HL-60 (cell line): ENCODE measurements around the gene GLYATL3.

ENCODE experiments used
- DNase-seq, 2 experiments: peaks; one replicate each; pipeline ENCODE4 v3.0.0-alpha.2; 2010 to 2020; ENCODE audit warnings: low read depth in 1 of 2, low spot score in 1 of 2
- H3K27ac ChIP-seq: fragments of 250-450 bp; sonication (Bioruptor Pico); replicated peaks from 2 replicates; pipeline ENCODE4 v1.5.1; 2020; ENCODE audit warnings: mild to moderate bottlenecking, moderate library complexity
- H3K27me3 ChIP-seq: fragments of 250-450 bp; sonication (Bioruptor Pico); 2 replicates; pipeline ENCODE4 v1.5.1; 2021; ENCODE audit warnings: mild to moderate bottlenecking, moderate library complexity; ENCODE audit not compliant: insufficient read depth, poor library complexity, severe bottlenecking
- H3K4me3 ChIP-seq: replicated peaks from 2 replicates; pipeline ENCODE4 v1.5.1; 2011; ENCODE audit warnings: mild to moderate bottlenecking, control low read depth, low read length; ENCODE audit not compliant: insufficient read depth
- GABPA ChIP-seq: IDR thresholded peaks from 2 replicates; pipeline ENCODE4 v1.6.1; 2012; ENCODE audit warnings: low read depth
- POLR2AphosphoS5 ChIP-seq: IDR thresholded peaks from 2 replicates; pipeline ENCODE4 v1.6.1; 2012; ENCODE audit warnings: low read depth
- REST ChIP-seq: IDR thresholded peaks from 2 replicates; pipeline ENCODE4 v1.6.1; 2012; ENCODE audit warnings: low read depth; ENCODE audit not compliant: insufficient replicate concordance
- SPI1 ChIP-seq: IDR thresholded peaks from 2 replicates; pipeline ENCODE4 v1.6.1; 2012; ENCODE audit warnings: low read depth, mild to moderate bottlenecking, borderline replicate concordance
- TF ChIP-seq, protein P1 (sequence below): IDR thresholded peaks from one replicate; pipeline ENCODE4 v1.5.1; 2011; ENCODE audit warnings: low read length, control low read depth, inconsistent platforms; ENCODE audit not compliant: insufficient read depth

GLYATL3 gene

GRCh38 chr6:49557177-49557576 lies 57.5 kb downstream of the GLYATL3 start:
- no peaks in the 10 kb centered on the region for H3K27me3 ChIP-seq
- TF ChIP-seq SPI1 (no peak), REST (no peak), GABPA (no peak), POLR2AphosphoS5 (no peak)
- TF ChIP-seq, protein P1, sequence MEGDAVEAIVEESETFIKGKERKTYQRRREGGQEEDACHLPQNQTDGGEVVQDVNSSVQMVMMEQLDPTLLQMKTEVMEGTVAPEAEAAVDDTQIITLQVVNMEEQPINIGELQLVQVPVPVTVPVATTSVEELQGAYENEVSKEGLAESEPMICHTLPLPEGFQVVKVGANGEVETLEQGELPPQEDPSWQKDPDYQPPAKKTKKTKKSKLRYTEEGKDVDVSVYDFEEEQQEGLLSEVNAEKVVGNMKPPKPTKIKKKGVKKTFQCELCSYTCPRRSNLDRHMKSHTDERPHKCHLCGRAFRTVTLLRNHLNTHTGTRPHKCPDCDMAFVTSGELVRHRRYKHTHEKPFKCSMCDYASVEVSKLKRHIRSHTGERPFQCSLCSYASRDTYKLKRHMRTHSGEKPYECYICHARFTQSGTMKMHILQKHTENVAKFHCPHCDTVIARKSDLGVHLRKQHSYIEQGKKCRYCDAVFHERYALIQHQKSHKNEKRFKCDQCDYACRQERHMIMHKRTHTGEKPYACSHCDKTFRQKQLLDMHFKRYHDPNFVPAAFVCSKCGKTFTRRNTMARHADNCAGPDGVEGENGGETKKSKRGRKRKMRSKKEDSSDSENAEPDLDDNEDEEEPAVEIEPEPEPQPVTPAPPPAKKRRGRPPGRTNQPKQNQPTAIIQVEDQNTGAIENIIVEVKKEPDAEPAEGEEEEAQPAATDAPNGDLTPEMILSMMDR: no peak
- no peak overlapping the region for H3K4me3 ChIP-seq
- no peak overlapping the region for H3K27ac ChIP-seq
- no peak for DNase-seq

GRCh38 chr6:49558238-49558637 lies 58.5 kb downstream of the GLYATL3 start:
- TF ChIP-seq GABPA (no peak), REST (no peak), SPI1 (no peak), POLR2AphosphoS5 (no peak)
- TF ChIP-seq, protein P1: no peak
- no peak overlapping the region for H3K27ac ChIP-seq
- no peak overlapping the region for H3K4me3 ChIP-seq
- no peak for DNase-seq
- no peaks in the 10 kb centered on the region for H3K27me3 ChIP-seq

DNA sequence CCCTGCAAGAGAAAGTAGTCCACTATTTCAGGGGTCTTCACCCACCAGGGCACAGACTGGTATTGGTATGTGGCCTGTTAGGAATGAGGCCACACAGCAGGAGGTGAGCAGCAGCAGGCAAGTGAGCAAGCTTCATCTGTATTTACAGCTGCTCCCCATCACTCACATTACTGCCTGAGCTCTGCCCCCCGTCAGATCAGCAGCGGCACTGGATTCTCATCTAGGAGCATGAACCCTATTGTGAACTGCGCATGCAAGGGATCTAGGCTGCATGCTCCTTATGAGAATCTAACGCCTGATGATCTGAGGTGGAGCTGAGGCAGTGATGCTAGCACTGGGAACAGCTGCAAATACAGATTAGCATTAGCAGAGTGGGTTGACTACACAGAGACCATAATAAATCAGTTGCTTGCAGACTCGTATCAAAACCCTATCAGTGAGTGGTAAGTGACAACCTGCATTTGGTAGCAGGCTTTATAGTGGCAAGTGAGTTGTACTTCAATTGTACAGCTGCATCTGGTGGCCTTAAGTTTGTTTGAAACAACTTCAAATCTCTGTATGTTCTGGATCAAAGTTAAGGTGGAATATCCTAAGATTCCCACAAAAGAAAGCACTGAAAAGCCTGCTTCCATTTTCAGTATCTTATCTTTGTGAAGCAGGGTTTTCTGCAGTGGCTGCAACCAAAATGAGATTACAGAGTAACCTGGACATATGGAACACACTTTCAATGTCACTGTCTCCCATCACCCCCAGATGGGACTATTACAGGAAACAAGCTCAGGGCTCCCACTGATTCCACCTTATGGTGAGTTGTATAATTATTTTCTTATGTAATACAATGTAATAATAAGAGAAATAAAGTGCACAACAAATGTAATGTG lies 63.5 kb downstream of the GLYATL3 start:
- H3K4me3 ChIP-seq: no peak overlapping the region
- H3K27ac ChIP-seq: no peak overlapping the region
- H3K27me3 ChIP-seq: no peaks in the 10 kb centered on the region
- no peak for DNase-seq
- TF ChIP-seq GABPA: no peak
- TF ChIP-seq REST: no peak
- no peak for TF ChIP-seq POLR2AphosphoS5
- TF ChIP-seq, protein P1: no peak
- no peak for TF ChIP-seq SPI1
